HG03097 (cell line): ENCODE data around the gene PDZRN3.

ENCODE experiments used
- ATAC-seq: cut with Tn5 transposase; IDR thresholded peaks from one replicate; pipeline ENCODE4 v1.9.1; 2021; ENCODE audit not compliant: unreplicated experiment, low FRiP score

Gene PDZRN3

DNA sequence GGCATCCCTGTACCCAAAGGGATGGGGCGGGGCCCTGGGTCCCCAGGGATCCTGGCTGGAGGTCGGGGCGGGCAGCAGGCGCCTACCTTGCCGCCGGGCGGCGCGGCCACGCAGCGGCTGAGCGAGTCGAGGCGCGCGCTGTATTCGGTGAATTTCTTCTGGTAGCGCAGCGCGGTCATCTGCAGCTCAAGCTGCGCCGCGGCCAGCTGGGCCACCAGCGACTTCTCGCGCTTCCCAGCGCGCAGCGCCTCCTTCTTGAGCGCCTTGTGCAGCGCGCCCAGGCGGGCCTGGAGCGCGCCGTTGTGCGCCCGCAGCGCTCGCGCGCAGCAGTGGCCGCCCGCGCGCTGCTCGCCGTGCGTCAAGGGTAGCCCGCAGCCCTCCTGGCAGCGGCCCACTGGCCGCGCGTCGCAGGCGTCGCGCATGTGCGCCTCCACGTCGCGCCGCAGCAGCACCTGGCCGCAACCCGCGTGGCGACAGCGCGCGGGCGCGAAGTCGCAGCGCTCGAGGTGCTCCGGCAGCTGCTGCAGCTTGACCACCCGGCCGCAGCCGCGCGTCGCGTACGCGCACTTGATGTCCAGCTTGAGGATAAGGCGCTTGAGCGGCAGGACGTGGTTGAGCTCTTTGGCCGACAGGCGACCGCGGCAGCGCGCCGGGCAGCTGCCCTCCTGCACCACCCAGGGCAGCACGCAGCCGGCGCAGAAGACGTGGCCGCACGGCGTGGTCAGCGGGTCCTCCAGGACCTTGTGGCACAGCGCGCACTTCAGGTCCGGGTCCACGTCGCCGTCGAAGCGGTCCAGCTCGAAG is 522 bp downstream of the PDZRN3 start:
- no peak for ATAC-seq

GRCh38 chr3:73623346-73623745 is 1.4 kb downstream of the PDZRN3 start:
- ATAC-seq: no peak

- ATAC-seq: no peak
Measured at GRCh38 chr3:73622091-73622805, 2.5 kb downstream of the PDZRN3 start.

- no peak for ATAC-seq
Measured at GRCh38 chr3:73621388-73621787, 3.4 kb downstream of the PDZRN3 start.

DNA sequence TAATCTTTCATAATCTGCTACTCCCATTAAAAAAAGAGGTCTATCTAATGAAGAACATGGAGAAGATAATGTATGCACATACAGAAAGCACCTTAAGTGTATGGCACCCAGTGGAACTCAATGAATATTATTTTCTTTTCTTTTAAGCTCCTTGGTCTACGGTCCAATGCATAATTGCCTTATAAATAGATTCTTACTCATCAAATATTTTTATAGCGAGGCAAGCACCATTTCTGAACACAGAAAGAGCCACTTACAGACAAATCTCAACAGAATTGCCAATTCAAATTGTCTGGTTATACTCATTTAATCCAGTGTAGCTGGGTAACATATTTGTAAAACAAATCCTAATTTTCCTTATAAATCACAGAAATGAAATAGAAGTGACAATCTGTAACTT is 6.3 kb downstream of the PDZRN3 start:
- no peak for ATAC-seq

DNA sequence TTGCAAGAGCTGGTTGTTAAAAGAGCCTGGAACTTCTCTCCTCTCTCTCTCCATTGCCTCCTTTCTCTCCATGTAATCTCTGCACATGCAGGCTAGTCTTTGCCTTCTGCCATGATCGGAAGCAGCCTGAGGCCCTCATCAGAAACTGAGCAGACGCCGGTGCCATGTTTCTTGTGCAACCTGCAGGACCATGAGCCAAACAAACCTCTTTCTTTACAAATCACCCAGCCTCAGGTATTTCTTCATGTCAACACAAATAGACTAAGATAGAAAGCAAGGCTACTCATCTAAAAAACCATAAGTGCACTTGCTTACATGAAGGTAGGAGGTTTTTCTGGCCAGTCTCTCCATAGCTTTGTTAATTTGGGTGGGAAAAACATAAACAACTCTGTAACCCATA is 8.7 kb downstream of the PDZRN3 start:
- no peak for ATAC-seq

DNA sequence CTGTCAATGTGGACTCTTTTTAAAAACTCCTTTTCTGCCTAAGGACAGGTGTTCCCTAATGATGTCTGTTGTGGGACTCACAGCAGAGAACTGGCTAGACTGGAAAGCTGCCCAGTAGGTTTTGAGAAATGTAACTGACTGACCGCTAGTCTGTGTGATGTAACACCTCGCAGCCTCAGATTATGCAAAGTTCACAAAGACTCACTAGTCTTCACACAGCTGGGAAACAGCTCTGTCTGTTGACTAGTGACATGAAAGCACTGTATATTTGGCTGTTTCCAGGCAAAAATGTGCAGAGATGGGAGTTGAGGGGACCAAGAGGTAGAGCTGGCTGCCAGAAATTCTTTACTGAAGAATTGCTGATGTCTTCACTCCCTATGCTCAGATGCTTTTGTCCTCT is 10.3 kb downstream of the PDZRN3 start:
- no peak for ATAC-seq

DNA sequence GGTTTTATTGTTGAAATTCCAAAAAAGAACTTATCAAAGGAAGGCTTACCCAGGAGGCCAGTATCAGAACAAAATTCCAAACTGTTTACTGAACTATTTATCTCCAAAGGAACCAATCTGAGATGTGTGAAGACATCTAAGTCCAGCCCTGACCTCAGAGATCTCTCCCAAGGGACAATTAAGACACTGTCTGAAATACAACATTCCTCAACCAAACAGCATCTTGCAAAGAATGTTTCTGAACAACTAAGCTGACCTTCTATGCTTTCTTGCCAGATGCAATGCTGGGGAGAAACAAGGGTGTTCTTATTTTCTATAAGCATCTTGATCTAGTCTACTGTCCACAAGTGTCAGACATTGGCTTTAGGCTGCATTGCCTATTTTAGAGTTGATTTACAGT is 13.6 kb downstream of the PDZRN3 start:
- no peak for ATAC-seq

DNA sequence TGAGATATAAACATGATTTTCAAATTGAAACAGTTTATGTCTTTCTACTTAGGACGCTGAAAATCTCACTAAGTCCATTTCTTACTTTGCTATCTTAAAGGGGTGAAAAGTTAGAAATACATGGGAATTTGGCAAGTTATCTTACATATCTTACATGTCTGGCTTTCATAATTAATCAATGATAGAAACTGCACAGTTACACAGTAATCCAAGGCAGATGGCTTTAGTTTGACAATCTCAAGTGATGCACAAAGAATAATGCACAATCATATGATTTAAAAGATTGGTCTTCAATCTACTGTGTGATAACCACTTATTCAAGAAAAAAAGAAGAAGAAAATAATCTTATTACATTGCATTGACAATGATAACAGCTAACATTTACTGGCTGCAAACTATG is 14.2 kb downstream of the PDZRN3 start:
- no peak for ATAC-seq

- ATAC-seq: no peak
Measured at GRCh38 chr3:73609655-73610054, 15.1 kb downstream of the PDZRN3 start.

DNA sequence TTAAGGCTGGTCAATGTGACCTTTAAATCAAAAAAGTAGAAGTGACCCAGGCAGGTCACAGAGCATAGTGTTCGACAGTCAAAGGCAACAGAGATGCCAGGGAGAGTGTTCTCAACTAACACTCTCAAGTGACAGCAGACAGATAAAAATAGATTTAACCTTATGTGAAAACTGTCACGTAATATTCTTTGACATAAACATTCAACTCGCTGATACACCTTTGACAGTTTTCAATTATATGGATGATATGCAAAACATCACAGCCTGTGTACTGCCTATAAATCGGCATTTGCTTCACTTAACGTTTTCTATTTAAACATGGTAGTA is 15.5 kb downstream of the PDZRN3 start:
- ATAC-seq: no peak

DNA sequence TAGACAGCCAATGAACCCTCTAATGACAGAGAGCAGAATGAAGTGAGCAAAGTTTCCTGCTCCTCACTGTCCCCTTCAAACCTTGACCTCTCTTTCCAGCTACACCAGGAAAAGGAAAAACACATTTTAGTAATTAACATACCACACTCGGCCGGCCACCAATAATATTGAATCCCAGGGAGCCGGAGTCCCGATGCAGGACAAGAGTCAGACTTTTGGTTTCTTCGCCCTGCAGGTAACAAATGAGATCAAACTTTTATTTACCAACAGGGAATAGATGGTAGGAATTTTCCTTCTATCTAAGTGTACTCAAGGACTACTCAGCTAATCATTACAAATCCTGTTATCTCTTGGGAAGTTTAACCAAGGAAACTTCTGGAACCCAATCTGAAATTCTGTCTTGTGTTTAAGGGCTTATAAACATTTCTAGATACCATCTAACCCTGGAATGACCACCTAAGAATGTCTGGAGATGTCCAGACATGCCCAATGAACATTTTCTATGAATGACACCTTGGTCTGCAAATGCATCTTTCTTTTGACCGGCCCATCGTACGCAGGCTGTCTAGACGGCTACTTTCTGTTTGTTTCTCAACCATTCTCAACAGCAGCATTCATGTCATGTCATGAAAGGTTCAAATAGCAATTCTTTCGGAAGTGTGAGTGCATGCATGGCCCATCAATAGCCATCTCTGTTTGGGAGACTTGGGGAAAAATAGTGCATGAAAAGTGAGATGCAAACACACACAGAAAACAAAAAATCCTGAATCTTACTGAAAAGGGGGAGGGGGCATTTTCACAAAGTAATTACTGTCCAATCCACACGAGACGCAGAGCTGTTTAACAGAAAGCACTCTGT is 16.1 kb downstream of the PDZRN3 start:
- ATAC-seq: no peak

GRCh38 chr3:73605861-73606260 is 18.9 kb downstream of the PDZRN3 start:
- no peak for ATAC-seq

- ATAC-seq: no peak
Measured at GRCh38 chr3:73605412-73605811, 19.3 kb downstream of the PDZRN3 start.

DNA sequence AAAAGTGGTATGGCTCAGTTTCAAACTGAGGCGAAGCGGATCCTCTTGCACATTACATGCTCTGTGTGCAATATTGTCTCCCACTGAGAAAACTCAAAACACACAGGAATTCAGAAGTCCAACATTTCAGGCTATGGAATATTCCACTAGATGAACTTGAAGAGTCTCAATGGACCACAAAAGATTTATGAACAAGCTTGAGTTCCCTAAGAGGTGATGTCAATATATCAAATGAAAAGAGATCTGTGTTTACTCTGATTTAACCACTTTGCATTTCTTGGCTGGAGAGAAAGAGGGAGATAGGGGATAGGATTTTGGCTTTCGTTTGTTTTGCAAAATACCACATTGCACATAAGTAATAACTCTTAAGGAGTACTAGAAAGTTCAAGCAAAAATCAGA is 20.3 kb downstream of the PDZRN3 start:
- ATAC-seq: no peak

GRCh38 chr3:73603762-73604171 is 21.0 kb downstream of the PDZRN3 start:
- ATAC-seq: no peak

DNA sequence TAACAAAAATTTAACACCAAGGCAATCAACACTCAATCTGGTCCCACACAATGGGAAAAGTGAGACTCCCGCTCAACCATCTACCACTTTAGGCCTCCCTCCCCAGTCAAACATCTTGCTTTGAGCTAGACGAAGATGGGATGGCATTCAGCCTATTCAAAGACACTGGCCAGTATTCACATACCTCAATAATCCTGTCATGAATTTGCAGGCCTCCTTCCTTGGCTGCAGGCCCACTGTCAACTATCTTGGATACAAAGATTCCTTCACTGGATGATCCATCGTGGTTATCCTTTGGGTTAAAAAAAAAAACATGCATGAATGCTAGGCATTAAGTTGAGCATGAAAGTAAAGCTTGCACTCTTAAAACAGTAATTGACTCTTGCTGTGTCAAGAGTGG is 22.6 kb downstream of the PDZRN3 start:
- ATAC-seq: no peak

DNA sequence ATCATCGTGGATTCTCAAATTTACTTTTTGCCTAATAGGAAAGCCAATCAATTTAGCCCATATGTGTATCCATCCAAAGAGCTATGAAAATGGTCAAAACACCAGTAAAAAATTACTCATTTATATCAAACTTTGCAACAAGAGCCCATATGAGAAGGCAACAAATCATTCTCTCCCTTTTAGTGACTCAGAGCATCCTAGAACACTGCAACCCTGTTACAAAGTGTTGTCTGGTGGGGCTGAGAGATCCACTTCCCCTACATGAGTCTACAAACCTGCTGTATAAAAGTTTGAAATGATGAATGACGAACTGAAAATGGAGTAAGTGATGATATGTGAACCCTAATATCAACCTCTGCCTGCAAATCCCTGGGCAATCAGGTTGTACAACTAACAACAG is 23.3 kb downstream of the PDZRN3 start:
- no peak for ATAC-seq

- no peak for ATAC-seq
Measured at GRCh38 chr3:73601011-73601410, 23.7 kb downstream of the PDZRN3 start.

DNA sequence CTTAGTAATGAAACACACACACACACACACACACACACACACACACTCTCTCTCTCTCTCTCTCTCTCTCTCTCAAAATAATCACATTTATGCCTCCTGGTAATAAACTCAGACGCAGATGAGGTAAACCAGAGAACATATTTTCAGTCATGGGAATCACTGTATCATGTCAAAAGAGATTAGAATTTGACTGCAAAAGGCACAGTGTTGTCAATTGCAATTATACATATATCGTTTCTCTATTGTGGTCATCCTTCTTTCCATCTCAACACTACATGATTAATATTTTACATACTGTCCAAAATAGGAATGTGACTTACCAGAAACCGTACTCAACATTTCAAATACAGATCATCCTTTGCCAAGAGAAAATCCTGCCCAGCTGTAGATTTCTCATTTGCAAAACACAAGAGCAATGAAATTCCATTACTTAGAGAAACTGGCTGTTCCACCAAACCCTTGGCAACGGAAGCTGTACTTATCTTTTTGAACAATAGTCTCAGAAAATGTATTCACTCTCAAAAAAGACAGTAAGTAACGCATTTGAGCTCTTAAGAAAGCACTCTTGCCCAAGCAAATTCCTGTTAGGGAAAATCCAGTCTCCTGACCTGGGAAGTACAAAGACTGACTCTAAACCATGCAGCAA is 24.3 kb downstream of the PDZRN3 start:
- no peak for ATAC-seq

- ATAC-seq: no peak
Measured at GRCh38 chr3:73599605-73600004, 25.1 kb downstream of the PDZRN3 start.
